WTC11 (cell line): ENCODE results near the gene KPNA3.

Source experiments
- CTCF ChIP-seq: fragments of 200-600 bp; IDR thresholded peaks from 2 replicates; pipeline ENCODE4 v1.8.0; 2022; ENCODE audit warnings: antibody characterized with exemption
- E2F1 ChIP-seq: sonication (generic); formaldehyde crosslinking; IDR thresholded peaks from 2 replicates; pipeline ENCODE4 v1.8.0; 2022; ENCODE audit warnings: mild to moderate bottlenecking, missing genetic modification reagents
- ELF4 ChIP-seq: sonication (generic); formaldehyde crosslinking; IDR thresholded peaks from 2 replicates; pipeline ENCODE4 v1.8.1; 2022; ENCODE audit warnings: low read depth, mild to moderate bottlenecking, moderate library complexity, missing genetic modification reagents
- FOXJ3 ChIP-seq: sonication (generic); formaldehyde crosslinking; IDR thresholded peaks from 2 replicates; pipeline ENCODE4 v1.9.0; 2021; ENCODE audit warnings: missing genetic modification reagents, mild to moderate bottlenecking, borderline replicate concordance
- GABPB1 ChIP-seq: sonication (generic); formaldehyde crosslinking; IDR thresholded peaks from 2 replicates; pipeline ENCODE4 v1.8.1; 2023; ENCODE audit warnings: mild to moderate bottlenecking, missing genetic modification reagents
- GRHL2 ChIP-seq: fragments of 250-450 bp; sonication (Bioruptor Pico); IDR thresholded peaks from 2 replicates; pipeline ENCODE4 v1.8.0; 2022; ENCODE audit warnings: mild to moderate bottlenecking, moderate library complexity; ENCODE audit not compliant: insufficient replicate concordance, severe bottlenecking
- HMGXB4 ChIP-seq: sonication (generic); formaldehyde crosslinking; IDR thresholded peaks from 2 replicates; pipeline ENCODE4 v1.8.1; 2023; ENCODE audit warnings: mild to moderate bottlenecking, moderate library complexity, missing genetic modification reagents
- IRF1 ChIP-seq: sonication (generic); formaldehyde crosslinking; IDR thresholded peaks from 2 replicates; pipeline ENCODE4 v1.8.0; 2023; ENCODE audit warnings: missing genetic modification reagents
- PRDM15 ChIP-seq: sonication (generic); formaldehyde crosslinking; IDR thresholded peaks from 2 replicates; pipeline ENCODE4 v1.8.0; 2022; ENCODE audit warnings: missing genetic modification reagents
- TEAD4 ChIP-seq: sonication (generic); formaldehyde crosslinking; IDR thresholded peaks from 2 replicates; pipeline ENCODE4 v1.8.0; 2022; ENCODE audit warnings: mild to moderate bottlenecking, missing genetic modification reagents

- TF ChIP-seq CTCF (no peak), TEAD4 (CRISPR knock-in tag) (no peak), ELF4 (CRISPR knock-in tag) (no peak), IRF1 (CRISPR knock-in tag) (no peak), E2F1 (CRISPR knock-in tag) (no peak), HMGXB4 (CRISPR knock-in tag) (no peak), PRDM15 (CRISPR knock-in tag) (no peak), GABPB1 (CRISPR knock-in tag) (no peak), GRHL2 (CRISPR knock-in tag) (no peak), FOXJ3 (CRISPR knock-in tag) (no peak)
Observed at GRCh38 chr13:49667773-49668172, 124.7 kb downstream of the KPNA3 start.
